ENCODE measurements around the gene ENHO.

The ENHO gene

GRCh38 chr9:34522091-34522887 lies 501 bp downstream of the ENHO start:
- no peak for DNase-seq

DNA sequence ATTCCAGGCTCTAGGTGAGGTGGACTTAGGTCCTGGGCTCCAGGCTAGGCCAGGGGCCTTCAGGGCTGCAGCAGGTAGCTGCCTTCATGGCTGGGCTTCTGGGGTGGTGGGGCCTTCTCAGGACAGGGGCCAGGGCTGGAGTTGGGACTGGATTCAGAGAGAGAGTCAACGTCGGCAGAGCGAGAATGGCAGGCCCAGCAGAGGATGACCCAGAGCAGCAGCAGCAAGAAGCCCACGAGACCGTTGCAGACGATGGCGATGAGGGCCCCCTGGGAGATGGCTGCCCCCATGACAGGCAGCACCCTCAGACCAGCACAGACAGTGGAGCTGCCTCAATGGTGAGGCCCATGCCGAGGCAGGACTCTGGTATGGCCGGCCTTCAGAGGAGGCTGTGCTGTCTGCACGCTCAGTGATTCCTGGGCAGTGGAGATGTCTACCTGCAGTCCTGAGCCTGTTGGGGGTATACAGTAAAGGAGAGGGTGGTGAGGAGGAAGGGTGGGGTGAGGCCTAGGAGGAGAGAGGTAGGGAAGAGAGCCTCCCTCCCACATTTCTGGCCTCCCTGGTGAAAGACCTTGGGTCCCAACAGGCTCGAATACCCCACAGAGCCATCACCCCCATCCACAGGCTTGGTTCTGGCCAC lies 1.3 kb downstream of the ENHO start:
- DNase-seq, result no peak

GRCh38 chr9:34520505-34521385 lies 2.0 kb downstream of the ENHO start:
- no peak for DNase-seq

- no peak for DNase-seq
Observed at GRCh38 chr9:34520096-34520495, 2.7 kb downstream of the ENHO start.

GRCh38 chr9:34519321-34520020 lies 3.3 kb downstream of the ENHO start:
- DNase-seq, result no peak

DNA sequence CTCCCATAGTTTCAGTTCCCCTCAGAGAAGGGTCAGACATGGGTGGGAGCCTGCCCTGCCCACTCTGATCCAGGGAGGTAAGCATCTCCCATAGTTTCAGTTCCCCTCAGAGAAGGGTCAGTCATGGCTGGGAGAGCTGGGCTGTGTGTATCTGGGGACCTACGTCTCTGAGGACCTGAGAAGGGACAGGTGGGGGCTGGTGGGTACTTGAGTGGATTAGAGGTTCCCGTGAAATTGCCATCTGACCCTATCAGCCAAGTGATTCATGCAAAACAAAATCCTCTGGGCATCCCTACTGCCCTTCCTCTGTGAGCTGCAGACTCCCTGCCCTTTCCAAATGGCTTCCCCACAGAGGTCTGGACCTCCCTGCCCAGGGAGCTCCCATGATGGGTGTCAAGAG lies 3.9 kb downstream of the ENHO start:
- no peak for DNase-seq

- DNase-seq, result no peak
Observed at GRCh38 chr9:34518110-34518616, 4.6 kb downstream of the ENHO start.

DNA sequence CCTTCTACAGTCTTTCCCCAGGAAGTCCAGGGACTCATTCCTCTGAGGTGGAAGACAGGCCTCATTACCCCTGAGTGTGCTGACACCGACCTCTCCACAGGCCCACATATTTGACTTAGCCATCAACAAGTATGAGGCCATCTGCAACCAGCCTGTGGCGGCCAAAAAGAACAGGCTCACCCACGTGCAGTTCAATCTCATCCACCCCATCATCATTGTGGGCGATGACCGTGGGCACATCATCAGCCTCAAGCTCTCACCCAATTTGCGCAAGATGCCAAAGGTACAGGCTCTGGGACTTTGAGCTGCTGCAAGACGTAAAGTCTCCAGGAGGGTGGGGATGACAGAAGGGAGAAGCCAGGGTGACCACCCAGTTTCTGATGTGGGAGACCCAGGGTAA lies 5.6 kb downstream of the ENHO start:
- no peak for DNase-seq

DNA sequence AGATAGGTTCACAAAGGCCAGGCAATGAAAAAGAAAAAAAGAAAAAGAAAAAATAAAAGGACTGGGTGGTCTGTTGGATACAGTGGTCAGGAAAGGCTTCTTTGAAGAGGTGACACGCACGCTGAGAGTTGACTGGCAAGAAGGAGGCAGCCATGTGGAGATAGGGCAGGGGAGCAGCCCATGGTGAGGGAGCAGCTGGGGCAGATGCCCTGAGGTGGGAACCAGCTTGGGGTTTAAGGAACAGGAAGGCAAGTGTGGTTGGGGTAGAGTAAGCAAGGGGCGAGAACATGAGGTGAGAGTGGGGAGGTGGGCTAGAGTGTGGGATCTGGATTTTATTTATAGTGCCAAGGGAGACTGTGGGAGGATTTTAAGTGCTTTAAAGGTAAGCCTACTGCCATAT lies 6.8 kb downstream of the ENHO start:
- no peak for DNase-seq

- no peak for DNase-seq
Observed at GRCh38 chr9:34514816-34515215, 8.0 kb downstream of the ENHO start.

DNA sequence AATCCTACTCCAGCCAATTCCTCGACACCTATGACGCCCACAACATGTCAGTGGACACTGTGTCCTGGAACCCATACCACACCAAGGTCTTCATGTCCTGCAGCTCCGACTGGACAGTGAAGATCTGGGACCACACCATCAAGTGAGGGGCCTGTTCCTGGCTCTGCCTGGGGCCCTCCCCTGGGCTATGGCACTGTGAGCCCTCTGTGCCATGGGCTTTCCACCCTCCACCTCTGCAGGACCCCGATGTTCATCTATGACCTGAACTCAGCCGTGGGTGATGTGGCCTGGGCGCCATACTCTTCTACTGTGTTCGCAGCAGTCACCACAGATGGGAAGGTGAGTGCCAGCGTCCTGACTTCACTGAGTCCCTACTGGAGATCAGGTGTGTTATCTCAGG lies 8.4 kb downstream of the ENHO start:
- no peak for DNase-seq

DNA sequence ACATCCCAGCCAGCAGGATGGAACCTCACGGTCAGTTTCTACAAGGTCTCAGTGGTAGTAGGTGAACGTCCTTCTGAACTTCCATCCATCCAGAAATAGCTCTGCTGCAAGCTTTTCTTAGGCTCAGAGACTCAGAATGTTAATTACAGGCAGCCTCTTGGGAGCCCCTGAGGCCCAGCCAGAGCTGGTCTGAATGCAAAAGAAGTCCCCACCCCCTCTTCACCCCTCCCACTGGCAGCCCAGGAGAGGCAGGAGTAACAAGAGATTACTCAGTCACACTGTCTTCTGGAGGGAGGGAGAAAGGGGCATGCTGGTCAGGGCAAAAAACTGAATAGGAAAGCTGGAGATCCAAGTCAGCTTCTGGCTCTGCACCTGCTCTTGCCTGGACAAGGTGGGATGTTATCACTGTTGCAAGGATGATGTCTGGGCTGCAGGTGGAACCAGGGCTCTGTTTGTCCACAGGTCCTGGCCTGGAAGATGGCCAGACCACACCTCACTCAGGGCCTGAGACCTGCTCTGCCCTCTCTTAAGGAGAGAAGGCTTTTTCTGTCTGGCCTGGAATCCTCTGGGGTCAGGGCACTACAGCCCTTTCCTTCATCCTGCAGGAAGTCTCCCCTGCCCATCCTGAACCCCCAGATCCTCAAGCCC lies 9.1 kb downstream of the ENHO start:
- DNase-seq, result no peak

DNA sequence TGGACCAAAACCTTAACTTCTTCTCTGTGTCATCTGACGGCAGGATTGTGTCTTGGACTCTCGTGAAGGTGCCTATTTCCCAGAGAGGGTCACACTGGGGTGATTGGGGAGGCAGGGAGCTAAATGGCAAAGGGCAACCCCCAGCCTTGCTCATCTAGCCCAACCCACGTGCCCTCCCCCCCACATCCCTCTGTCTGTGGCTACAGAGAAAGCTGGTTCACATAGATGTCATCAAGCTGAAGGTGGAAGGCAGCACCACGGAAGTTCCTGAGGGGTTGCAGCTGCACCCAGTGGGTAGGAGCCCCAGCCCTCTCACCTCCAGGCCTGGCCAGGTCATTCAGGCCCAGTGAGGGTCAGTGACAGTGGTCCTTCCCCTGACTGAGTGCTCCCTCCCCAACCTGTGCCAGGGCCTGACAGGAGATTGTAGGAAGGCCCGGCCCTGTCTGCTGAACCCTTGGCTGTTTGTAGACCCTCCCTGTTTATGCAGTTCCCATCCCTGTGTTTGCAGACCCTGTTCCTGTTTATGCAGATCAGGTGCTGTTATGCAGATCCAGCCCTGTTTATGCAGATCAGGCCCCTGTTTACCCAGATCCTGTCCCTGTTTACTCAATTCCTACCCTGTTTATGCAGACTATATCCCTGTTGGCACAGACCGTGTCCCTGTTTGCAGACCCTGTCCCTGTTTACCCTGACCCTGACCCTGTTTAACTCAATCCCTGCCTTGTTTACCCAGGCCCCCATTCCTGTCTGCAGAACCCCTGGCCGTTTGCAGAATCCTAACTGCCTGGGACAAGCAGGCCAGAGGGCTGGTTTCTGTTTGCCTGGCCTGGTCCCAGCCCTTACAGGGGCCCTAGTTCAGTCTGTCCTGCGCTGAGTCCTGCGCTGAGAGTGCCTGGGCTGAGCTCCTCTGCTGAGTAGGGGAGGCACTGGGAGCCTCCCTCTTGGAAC lies 10.4 kb downstream of the ENHO start:
- no peak for DNase-seq

GRCh38 chr9:34510497-34511468 lies 12.0 kb downstream of the ENHO start:
- DNase-seq, result no peak

DNA sequence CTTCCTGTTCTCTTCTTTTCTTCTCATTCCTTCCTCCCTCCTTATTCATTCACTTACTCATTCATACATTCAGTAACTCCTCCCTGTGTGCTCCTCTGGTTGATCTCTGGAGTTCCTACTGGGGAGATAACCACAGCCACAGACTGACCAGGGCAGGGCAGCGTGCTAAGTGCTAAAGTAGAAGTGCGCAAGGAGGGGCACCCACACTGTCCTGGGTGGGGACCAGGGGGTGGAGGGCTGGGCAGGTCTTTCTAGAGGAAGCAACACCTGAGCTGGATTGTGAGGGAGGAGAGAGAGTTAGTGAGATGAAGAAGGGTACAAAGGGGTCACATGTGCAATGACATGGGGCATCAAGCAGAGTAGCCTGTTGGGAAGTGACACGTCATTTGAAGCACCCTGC lies 13.8 kb downstream of the ENHO start:
- DNase-seq, result no peak

GRCh38 chr9:34508463-34508862 lies 14.3 kb downstream of the ENHO start:
- no peak for DNase-seq

- no peak for DNase-seq
Observed at GRCh38 chr9:34507966-34508365, 14.8 kb downstream of the ENHO start.

DNA sequence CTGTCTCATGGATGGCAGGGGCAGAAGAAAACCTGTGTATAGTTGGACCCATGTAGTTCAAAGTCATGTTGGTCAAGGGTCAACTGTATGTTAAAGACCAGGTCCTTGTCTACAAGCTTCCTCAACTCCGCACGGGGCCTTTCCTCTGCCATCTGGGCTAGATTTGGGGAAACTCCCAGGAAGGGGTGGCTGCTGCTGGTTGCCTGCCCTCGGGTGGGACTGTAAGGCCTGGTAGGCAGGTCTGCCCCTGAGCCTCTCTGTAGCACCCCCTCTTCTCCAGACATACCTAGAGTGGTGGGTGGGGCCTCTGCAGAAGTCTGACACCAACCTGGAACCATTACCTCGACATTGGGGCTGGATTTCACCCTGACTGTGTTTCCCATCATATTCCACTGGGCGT lies 15.2 kb downstream of the ENHO start:
- no peak for DNase-seq

GRCh38 chr9:34506623-34507022 lies 16.2 kb downstream of the ENHO start:
- no peak for DNase-seq

Measured in stimulated activated CD4-positive, alpha-beta T cell treated with anti-CD3 and anti-CD28 coated beads, Interleukin-2, amount 100 ng/mL, for 48 hours (primary cell).